HG03139 (cell line): Measurements from ENCODE around the gene LIN9.

ENCODE experiments used
- ATAC-seq: cut with Tn5 transposase; IDR thresholded peaks from one replicate; pipeline ENCODE4 v1.9.1; 2021; ENCODE audit not compliant: unreplicated experiment

LIN9 gene

DNA sequence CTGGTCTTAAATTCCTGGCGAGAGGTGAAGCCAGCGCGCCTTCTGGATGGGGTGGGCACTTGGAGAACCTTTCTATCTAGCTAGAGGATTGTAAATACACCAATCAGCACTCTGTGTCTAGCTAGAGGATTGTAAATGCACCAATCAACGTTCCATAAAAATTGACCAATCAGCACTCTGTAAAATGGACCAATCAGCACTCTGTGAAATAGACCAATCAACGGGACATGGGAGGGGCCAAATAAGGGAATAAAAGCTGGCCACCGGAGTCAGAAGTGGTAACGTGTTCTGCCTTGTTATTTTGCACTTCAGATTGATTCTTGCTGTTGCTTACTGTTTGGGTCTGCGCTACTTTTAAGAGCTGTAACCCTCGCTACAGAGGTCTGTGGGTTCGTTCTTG lies 12.0 kb upstream of the LIN9 start:
- no peak for ATAC-seq

GRCh38 chr1:226318471-226318870 lies 9.5 kb upstream of the LIN9 start:
- ATAC-seq = no peak

GRCh38 chr1:226314055-226314454 lies 5.1 kb upstream of the LIN9 start:
- ATAC-seq = no peak

GRCh38 chr1:226312065-226312464 lies 3.1 kb upstream of the LIN9 start:
- ATAC-seq = no peak

DNA sequence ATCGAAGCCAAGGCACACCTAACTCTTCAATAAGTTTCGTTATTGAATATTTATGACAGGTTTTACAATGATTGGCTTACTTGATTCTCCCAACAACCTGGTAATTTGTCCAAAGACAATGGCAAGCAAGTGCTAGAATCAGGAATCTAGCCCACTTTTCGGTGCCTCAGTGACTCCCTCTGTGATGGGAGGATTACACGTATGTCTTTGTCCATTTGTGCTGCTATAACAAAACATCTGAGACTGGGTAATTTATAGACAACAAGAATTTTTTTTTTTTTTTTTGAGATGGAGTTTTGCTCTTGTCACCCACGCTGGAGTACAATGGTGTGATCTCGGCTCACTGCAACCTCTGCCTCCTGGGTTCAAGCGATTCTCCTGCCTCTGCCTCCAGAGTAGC lies 2.4 kb upstream of the LIN9 start:
- no peak for ATAC-seq

- ATAC-seq = no peak
Observed at GRCh38 chr1:226310637-226311195, 1.8 kb upstream of the LIN9 start.

DNA sequence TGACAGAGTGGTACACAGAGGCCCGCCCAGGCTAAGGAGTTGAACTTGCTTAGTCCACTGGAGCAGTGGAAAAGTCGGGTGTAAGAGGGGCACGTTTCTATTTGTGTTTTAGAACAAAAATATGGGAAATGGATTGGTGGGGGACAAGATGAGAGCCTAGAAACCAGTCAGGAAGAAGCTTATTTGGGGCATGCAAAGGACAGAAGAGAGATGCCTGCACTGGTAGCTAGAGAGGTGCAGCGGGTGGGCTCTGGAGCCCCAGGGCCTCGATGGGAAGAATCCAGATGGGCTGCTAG lies 1.2 kb upstream of the LIN9 start:
- no peak for ATAC-seq

DNA sequence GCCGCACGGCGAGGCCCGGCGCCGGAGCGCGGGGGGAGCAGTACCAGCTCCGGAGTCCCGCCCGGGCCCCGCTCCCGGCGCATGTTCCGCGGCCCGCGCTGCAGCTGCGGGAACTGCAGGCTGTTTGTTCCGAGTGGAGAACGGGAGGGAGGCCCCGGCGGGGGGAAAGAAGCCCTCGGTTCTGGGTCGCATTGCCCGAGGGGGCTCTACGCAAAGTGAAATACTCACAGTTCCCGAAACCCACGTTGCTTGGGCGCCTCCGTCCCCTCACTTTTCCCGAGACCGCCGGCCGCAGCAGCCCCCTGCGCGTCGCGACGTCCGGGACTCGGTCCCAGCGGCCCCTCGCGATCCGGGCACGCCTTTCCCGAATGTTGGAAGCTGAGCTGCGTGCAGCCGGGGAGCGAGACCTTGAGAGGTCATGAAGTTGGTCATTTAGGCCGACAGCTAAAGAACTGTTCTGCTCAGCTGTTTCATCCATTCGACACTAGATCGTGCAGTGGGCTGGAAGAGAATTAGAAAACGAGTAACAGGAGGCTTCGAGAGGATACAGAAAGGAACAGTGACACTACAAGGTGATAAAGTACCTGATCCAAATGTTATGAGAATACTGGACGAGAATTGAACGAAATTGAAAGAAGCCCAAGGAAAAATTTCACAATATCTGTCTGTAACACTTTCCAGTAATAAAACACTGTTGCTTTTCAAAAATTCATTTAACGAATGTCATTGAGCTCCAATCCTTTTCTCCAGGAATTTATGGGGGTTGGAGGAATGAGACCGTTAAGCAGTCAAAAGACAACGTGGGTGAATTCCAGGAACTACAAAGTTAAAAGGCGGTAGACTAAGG lies 657 bp upstream of the LIN9 start:
- ATAC-seq = peak; percentile 15

- ATAC-seq = peak; percentile 21
Observed at GRCh38 chr1:226308166-226308722, 720 bp downstream of the LIN9 start.

DNA sequence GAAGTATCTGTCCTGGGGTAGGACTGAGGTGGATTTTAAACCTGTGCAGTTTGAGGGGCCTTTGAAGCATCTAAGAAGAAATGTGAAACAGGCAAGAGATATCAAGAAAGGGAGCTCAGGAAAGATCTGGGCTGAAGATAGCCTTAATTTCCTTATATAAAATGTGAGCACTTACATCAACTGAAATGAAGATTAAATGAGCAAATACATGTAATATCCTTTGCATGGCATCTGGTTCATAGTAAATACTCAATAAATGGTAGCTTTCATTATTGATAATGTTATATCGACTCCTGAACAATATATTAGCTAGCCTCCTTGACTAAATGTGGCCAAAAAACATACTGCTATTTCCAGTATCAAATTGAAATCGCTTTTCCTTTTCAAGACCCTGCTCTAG lies 2.5 kb downstream of the LIN9 start:
- ATAC-seq = no peak

GRCh38 chr1:226305184-226305583 lies 3.8 kb downstream of the LIN9 start:
- no peak for ATAC-seq

- no peak for ATAC-seq
Observed at GRCh38 chr1:226304291-226304955, 4.5 kb downstream of the LIN9 start.

- ATAC-seq = no peak
Observed at GRCh38 chr1:226302731-226303130, 6.2 kb downstream of the LIN9 start.

GRCh38 chr1:226296911-226297310 lies 12.1 kb downstream of the LIN9 start:
- ATAC-seq = no peak

DNA sequence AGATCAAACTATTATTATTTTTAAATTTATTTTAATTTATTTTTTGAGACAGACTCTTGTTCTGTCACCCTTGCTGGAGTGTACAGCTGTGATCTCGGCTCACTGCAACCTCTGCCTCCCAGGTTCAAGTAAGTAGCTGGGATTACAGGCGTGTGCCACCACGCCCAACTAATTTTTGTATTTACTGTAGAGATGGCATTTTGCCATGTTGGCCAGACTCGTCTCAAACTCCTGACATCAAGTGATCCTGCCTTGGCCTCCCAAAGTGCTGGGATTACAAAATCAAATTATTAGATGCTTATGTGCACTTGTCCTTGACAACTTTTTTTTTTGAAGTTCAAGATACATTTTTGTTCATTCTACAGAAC lies 15.4 kb downstream of the LIN9 start:
- ATAC-seq = no peak

- ATAC-seq = no peak
Observed at GRCh38 chr1:226292874-226293552, 16.0 kb downstream of the LIN9 start.

GRCh38 chr1:226287587-226287986 lies 21.4 kb downstream of the LIN9 start:
- no peak for ATAC-seq

DNA sequence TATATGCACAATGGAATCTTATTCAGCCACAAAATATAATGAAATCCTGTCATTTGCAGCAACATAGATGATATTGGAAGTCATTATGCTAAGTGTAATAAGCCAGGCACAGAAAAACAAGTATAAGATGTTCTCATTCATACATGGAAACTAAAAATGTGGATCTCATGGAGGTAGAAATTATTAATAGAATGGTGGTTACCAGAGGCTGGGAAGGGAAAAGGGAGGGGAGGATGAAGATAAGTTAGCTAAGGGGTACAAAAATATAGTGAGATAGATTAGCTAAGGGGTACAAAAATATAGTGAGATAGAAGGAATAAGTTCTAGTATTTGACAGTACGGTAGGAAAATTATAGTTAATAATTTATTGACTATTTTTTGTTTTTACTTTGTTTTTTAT lies 27.9 kb downstream of the LIN9 start:
- no peak for ATAC-seq

GRCh38 chr1:226279498-226279897 lies 29.5 kb downstream of the LIN9 start:
- ATAC-seq = no peak

DNA sequence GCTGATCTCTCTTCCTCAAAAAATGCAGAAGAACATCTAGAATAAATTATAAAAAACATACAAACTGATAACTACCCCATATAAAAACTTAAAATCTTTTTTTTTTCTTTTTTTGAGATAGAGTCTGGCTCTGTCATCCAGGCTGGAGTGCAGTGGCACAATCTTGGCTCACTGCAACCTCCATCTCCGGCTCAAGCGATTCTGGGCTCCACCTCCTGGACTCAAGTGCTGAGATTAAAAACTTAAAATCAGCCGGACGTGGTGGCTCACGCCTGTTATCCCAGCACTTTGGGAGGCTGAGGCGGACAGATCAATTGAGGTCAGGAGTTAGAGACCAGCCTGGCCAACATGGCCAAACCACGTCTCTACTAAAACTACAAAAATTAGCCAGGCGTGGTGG lies 31.1 kb downstream of the LIN9 start:
- ATAC-seq = no peak

GRCh38 chr1:226276987-226277386 lies 32.0 kb downstream of the LIN9 start:
- ATAC-seq = no peak
